Measurements from ENCODE around the gene SYNRG. TPM values are rescaled to one million over a fixed set of nuclear protein-coding genes. Genes with fewer than 3 reads are reported as not detected.
"Not testable (repeated sequence)": the region's sequence is repeated elsewhere in the genome, so short reads cannot be mapped to it uniquely, and the experiment has no call there.

SYNRG gene
- total RNA-seq, 2 donors from 2014 or later, result 33.0 to 34.8 TPM

DNA sequence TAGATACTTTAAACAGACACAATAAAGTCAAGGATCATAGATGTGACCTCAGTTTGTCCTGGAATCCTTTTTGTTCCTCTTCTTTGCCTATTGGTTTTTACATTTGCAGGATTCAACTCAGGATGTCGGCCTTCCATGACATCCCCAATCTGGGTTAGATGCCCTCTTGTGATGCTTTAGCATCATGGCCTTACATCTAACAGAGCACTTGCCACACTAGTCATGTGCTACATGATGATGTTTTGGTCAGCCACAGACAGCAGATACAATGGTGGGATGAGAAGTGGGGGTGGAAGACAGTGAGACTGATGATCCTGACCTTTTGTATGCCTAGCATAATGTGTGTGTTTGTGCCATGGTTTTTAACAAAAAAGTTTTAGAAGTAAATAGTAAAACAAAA lies 1.8 kb upstream of the SYNRG start:
- WGBS, result 89% methylated on average over 1 of the region's 1 CpG
- TF ChIP-seq, protein P1, sequence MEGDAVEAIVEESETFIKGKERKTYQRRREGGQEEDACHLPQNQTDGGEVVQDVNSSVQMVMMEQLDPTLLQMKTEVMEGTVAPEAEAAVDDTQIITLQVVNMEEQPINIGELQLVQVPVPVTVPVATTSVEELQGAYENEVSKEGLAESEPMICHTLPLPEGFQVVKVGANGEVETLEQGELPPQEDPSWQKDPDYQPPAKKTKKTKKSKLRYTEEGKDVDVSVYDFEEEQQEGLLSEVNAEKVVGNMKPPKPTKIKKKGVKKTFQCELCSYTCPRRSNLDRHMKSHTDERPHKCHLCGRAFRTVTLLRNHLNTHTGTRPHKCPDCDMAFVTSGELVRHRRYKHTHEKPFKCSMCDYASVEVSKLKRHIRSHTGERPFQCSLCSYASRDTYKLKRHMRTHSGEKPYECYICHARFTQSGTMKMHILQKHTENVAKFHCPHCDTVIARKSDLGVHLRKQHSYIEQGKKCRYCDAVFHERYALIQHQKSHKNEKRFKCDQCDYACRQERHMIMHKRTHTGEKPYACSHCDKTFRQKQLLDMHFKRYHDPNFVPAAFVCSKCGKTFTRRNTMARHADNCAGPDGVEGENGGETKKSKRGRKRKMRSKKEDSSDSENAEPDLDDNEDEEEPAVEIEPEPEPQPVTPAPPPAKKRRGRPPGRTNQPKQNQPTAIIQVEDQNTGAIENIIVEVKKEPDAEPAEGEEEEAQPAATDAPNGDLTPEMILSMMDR (IDR thresholded peaks at IDR 0.05), result no peak
- TF ChIP-seq POLR2AphosphoS5 (IDR thresholded peaks at IDR 0.05) (no peak), POLR2A (IDR thresholded peaks at IDR 0.05) (no peak)
- peaks cover 0 to 4% of the 10 kb centered on the region in 2 donors for H3K36me3 ChIP-seq
- H3K9me3 ChIP-seq, result no peaks in the 10 kb centered on the region
- no peaks in the 10 kb centered on the region for H3K4me1 ChIP-seq (replicated peaks)
- DNase-seq (ENCODE audit: low spot score), result no peak
- H3K27ac ChIP-seq, result no peak overlapping the region
- no peak overlapping the region for H3K4me3 ChIP-seq
- H3K27me3 ChIP-seq (replicated peaks; ENCODE audit: insufficient read depth), result no peaks in the 10 kb centered on the region
- intact Hi-C loops (cut with DNase I), result no loop called here

DNA sequence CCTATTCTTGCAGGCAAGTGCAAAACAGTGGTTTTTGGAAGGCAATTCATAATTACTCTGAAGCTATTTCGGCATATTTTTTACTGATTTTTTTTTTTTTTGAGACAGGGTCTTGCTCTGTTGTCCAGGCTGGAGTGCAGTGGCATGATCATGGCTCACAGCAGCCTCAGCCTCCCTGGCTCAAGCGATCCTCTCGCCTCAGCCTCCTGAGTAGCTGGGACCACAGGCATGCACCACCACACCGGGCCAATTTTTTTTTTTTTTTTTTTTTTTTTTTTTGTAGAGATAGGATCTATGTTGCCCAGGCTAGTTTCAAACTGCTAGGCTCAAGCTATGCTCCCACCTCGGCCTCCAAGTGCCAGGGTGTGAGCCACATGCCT lies 813 bp upstream of the SYNRG start:
- H3K9me3 ChIP-seq, result not testable (repeated sequence)
- WGBS, result 75% methylated on average over 5 of the region's 5 CpGs

GRCh38 chr17:37608351-37609169 lies 658 bp downstream of the SYNRG start:
- DNase-seq (ENCODE audit: low spot score), result peak; percentile 21
- Histone ChIP-seq H3K36me3 (peaks cover 0 to under 1% of the 10 kb centered on the region in 2 donors), H3K4me1 (replicated peaks) (no peaks in the 10 kb centered on the region), H3K4me3 (peak overlapping the region; percentile 80 to 99), H3K27ac (peak overlapping the region; percentile 84 to 94), H3K9me3 (no peaks in the 10 kb centered on the region), H3K27me3 (replicated peaks; ENCODE audit: insufficient read depth) (no peaks in the 10 kb centered on the region)
- WGBS, result under 1% methylated on average over 24 of the region's 26 CpGs
- intact Hi-C loops (cut with DNase I), result no loop called here
- TF ChIP-seq POLR2AphosphoS5 (IDR thresholded peaks at IDR 0.05) (no peak), POLR2A (IDR thresholded peaks at IDR 0.05) (no peak)
- TF ChIP-seq, protein P1 (IDR thresholded peaks at IDR 0.05), result no peak

More for the DNA sequence above, 813 bp upstream of the SYNRG start:
- intact Hi-C loops (cut with DNase I); H3K4me3 ChIP-seq; H3K4me1 ChIP-seq (replicated peaks); H3K36me3 ChIP-seq; DNase-seq (ENCODE audit: low spot score); H3K27me3 ChIP-seq (replicated peaks; ENCODE audit: insufficient read depth): not testable (repeated sequence)
- H3K27ac ChIP-seq, result peak overlapping the region; percentile 84 to 94

GRCh38 chr17:37607637-37608331 lies 1.4 kb downstream of the SYNRG start:
- peak overlapping the region; percentile 84 to 94 for H3K27ac ChIP-seq
- H3K4me3 ChIP-seq, result peak overlapping the region in 1 of 2 donors; percentile 99
- intact Hi-C loops (cut with DNase I), result no loop called here
- no peaks in the 10 kb centered on the region for H3K4me1 ChIP-seq (replicated peaks)
- H3K36me3 ChIP-seq, result no peaks in the 10 kb centered on the region
- H3K9me3 ChIP-seq, result no peaks in the 10 kb centered on the region
- no peak for DNase-seq (ENCODE audit: low spot score)
- H3K27me3 ChIP-seq (replicated peaks; ENCODE audit: insufficient read depth), result no peaks in the 10 kb centered on the region
- TF ChIP-seq POLR2AphosphoS5 (IDR thresholded peaks at IDR 0.05) (no peak), POLR2A (IDR thresholded peaks at IDR 0.05) (no peak)
- TF ChIP-seq, protein P1 (IDR thresholded peaks at IDR 0.05), result no peak
- WGBS, result 76% methylated on average over 26 of the region's 26 CpGs

DNA sequence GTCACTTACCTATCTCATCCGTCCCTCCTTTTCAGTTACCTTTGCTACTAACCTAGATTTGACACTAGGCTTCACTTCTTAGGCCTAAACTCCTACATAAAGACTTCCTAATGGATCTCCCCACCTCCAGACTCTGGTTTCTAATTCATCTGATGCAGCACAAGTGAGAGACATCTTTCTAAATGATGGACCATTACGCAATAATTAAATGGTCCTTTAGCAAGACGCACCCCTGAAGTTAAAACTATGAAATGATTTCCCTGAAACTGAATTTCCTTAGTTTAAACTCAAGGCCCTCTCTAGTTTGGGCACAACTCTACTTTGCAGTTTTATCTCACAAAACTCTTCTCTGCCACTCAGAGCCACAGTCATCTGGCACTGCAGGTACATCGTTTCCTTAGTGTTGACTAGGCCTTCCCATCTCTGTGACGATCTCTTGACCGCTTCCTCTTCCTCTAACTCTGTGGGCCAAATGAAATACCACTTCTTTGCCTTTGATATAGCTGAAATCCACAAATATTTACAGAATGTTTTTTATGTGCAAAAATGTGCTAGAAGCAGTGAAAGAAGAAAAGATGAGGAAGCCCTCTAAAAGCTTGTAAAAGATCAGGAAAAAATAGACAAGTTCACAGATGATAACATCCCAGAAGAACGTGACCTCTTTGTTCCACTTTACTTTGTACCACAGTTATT lies 3.3 kb downstream of the SYNRG start:
- Histone ChIP-seq H3K27me3 (replicated peaks; ENCODE audit: insufficient read depth) (no peaks in the 10 kb centered on the region), H3K27ac (no peak overlapping the region), H3K4me1 (replicated peaks) (no peaks in the 10 kb centered on the region), H3K4me3 (no peak overlapping the region), H3K9me3 (no peaks in the 10 kb centered on the region), H3K36me3 (no peaks in the 10 kb centered on the region)
- intact Hi-C loops (cut with DNase I), result no loop called here
- TF ChIP-seq, protein P1 (IDR thresholded peaks at IDR 0.05), result no peak
- TF ChIP-seq POLR2A (IDR thresholded peaks at IDR 0.05) (no peak), POLR2AphosphoS5 (IDR thresholded peaks at IDR 0.05) (no peak)
- no peak for DNase-seq (ENCODE audit: low spot score)
- WGBS, result 60% methylated on average over 7 of the region's 7 CpGs
